Endothelial cell of umbilical vein (primary cell): ENCODE measurements around the gene SMIM44.

Experiments used
- EZH2 ChIP-seq: IDR thresholded peaks from 2 replicates; pipeline ENCODE4 v1.6.1; 2012; ENCODE audit warnings: borderline replicate concordance, low read depth, mild to moderate bottlenecking, moderate library complexity, low read length, inconsistent platforms; ENCODE audit not compliant: severe bottlenecking
- MYC ChIP-seq: IDR thresholded peaks from one replicate; pipeline ENCODE4 v1.6.1; 2011; ENCODE audit warnings: mild to moderate bottlenecking, low read depth, low read length

GRCh38 chr19:3499738-3500428 is 16.6 kb upstream of the SMIM44 start:
- no peak for TF ChIP-seq MYC
- TF ChIP-seq EZH2, result no peak
